ENCODE results near the gene SPTBN1.

Gene SPTBN1

GRCh38 chr2:54578648-54579045 is 122.5 kb downstream of the SPTBN1 start:
- no peak for DNase-seq

- DNase-seq: no peak
Measured at GRCh38 chr2:54579061-54579681, 123.0 kb downstream of the SPTBN1 start.

GRCh38 chr2:54579682-54580620 is 123.8 kb downstream of the SPTBN1 start:
- DNase-seq: peak; percentile 55

GRCh38 chr2:54581326-54582039 is 125.4 kb downstream of the SPTBN1 start:
- DNase-seq: no peak

- no peak for DNase-seq
Measured at GRCh38 chr2:54582987-54583386, 126.9 kb downstream of the SPTBN1 start.

- no peak for DNase-seq
Measured at GRCh38 chr2:54584598-54584997, 128.5 kb downstream of the SPTBN1 start.

- no peak for DNase-seq
Measured at GRCh38 chr2:54585136-54585733, 129.1 kb downstream of the SPTBN1 start.

- DNase-seq: no peak
Measured at GRCh38 chr2:54586062-54586461, 129.9 kb downstream of the SPTBN1 start.

GRCh38 chr2:54586494-54586893 is 130.4 kb downstream of the SPTBN1 start:
- no peak for DNase-seq

- no peak for DNase-seq
Measured at GRCh38 chr2:54587171-54588016, 131.3 kb downstream of the SPTBN1 start.

- DNase-seq: no peak
Measured at GRCh38 chr2:54588244-54588899, 132.2 kb downstream of the SPTBN1 start.

- no peak for DNase-seq
Measured at GRCh38 chr2:54589038-54589339, 132.9 kb downstream of the SPTBN1 start.

- DNase-seq: no peak
Measured at GRCh38 chr2:54589340-54590215, 133.5 kb downstream of the SPTBN1 start.

- DNase-seq: no peak
Measured at GRCh38 chr2:54590216-54591120, 134.3 kb downstream of the SPTBN1 start.

- DNase-seq: no peak
Measured at GRCh38 chr2:54591551-54591950, 135.4 kb downstream of the SPTBN1 start.

- DNase-seq: no peak
Measured at GRCh38 chr2:54593249-54593648, 137.1 kb downstream of the SPTBN1 start.

- DNase-seq: no peak
Measured at GRCh38 chr2:54594048-54594447, 137.9 kb downstream of the SPTBN1 start.

GRCh38 chr2:54595161-54595803 is 139.2 kb downstream of the SPTBN1 start:
- DNase-seq: no peak

Data from activated CD4-positive, CD25-positive, alpha-beta regulatory T cell treated with anti-CD3 and anti-CD28 coated beads, Interleukin-2, amount 50 U/mL, for 72 hours (primary cell).